GM19238 (cell line): ENCODE results near the gene HCK.

ENCODE experiments used
- DNase-seq: peaks from one replicate; pipeline ENCODE4 v3.0.0; 2011; ENCODE audit warnings: low spot score; ENCODE audit not compliant: insufficient read length

Gene HCK

DNA sequence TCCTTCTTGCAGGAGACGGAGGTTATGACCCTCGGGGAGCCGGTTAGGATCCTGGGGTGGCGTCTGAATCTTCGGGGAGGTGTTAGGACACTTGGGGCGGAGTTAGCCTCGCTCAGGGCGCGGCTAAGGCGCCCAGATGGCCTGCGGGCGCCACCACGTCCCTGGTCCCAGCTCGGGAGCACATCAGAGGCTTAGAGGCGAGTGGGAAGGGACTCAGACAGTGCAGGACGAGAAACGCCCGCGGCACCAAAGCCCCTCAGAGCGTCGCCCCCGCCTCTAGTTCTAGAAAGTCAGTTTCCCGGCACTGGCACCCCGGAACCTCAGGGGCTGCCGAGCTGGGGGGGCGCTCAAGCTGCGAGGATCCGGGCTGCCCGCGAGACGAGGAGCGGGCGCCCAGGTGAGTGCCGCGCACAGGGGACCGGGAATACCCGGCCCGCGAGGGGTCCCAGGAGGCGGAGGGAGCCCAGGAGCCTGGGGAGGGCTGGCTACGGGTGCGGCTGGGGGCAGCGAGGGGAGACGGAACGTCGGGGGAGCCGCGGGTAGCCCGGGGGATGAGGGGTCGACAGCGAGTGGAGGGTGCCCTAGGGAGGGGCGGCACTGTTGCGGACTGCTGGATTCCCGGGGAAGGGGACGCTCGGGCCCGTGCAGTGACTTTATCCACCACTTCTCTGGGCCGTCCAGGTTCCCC is at the start of gene HCK:
Gene HCK (plus strand): TSS at position 153 of the 688 bp plus-strand sequence.
- no peak for DNase-seq

DNA sequence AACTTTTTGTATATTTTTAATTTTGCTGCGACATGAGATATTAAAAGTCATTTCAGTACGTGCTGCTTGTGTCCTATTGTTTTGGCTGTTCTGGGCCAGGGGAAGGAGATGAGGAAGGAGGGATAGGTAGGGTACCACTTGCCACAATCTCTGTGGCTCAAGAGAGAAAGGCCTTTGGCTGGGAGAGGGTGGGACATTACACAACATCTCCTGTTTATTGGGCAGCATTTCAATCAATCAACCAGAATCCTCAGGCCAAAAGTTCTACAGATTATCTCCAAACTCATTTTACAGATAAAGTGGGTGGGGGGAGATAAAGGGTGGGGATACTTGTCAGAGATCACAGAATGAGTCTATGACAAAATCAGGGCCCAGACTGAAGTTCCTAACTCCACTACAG is 48.7 kb upstream of the HCK start:
- DNase-seq, result no peak

DNA sequence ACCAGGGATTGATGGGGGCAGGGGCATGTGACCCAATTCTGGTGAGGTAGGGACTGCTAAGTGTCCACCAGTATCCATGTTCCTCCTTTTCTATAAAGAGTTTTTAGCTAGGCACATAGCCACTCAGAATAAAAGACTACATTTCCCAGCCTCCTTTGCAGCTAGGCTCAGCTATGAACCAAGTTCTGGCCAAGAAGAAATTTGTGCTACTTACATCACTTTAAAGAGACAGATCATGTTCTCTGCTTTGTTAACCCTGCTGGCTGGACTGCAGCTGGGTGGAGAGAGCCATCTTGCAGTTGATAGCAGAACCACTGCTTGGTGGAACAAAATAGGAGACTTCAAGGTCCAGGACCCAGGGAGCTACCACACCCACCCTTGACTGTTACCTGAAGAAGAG is 47.1 kb upstream of the HCK start:
- no peak for DNase-seq

DNA sequence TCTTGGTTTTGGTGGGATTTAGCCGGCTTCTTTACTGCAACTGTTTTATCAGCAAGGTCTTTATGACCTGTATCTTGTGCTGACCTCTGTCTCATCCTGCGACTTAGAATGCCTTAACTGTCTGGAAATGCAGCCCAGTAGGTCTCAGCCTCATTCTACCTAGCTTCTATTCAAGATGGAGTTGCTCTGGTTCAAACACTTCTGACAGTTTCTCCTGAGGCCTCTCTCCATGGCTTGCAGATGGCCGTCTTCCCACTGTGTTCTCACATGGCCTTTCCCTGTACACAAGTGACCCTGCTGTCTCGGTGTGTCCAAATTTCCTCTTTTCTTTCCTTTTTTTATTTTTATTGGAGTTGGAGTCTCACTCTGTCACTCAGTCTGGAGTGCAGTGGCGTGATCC is 46.0 kb upstream of the HCK start:
- DNase-seq, result no peak

DNA sequence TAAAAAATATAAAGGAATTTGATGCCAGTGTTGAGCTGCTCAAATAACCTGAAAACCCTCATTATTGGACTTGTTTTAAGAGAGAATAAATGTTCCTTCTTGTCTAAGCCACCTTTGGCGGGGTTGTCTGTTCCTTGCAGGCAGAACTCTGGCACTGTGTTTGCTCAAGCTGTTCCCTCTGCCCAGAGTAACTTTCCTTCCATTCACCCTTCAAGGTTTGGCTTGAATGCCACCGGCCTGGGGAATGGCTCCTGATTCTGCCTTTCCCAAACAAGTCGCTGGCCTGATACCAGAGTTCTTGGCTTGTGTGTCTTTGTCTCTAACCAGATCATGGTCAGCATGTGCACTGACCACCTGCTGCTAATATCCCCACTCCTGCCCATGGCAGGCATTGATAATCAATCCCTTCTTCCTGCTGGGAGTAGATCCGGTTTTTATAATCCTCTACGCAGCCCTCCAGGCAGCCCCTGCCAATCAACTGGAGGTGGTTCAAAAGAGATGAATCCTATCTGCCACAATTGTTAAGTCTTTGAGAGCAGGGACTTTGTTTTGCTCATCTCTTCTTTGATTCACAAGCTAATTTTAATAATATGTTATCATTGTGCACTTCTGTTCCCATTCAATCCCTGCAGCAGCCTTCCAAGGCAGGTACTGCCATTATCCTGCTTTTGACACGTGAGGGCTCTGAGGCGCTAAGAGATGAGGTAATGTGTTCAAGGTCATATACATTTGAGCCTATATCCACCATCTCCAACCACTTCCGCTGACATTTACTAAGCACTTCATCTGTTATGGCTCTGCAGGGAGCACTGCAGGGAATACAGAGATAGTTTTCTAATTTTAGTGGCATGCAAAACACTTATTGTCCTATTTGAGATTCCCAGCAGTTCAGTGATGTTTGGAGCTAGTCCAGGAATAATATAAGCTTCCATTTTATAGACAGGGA is 44.9 kb upstream of the HCK start:
- no peak for DNase-seq

DNA sequence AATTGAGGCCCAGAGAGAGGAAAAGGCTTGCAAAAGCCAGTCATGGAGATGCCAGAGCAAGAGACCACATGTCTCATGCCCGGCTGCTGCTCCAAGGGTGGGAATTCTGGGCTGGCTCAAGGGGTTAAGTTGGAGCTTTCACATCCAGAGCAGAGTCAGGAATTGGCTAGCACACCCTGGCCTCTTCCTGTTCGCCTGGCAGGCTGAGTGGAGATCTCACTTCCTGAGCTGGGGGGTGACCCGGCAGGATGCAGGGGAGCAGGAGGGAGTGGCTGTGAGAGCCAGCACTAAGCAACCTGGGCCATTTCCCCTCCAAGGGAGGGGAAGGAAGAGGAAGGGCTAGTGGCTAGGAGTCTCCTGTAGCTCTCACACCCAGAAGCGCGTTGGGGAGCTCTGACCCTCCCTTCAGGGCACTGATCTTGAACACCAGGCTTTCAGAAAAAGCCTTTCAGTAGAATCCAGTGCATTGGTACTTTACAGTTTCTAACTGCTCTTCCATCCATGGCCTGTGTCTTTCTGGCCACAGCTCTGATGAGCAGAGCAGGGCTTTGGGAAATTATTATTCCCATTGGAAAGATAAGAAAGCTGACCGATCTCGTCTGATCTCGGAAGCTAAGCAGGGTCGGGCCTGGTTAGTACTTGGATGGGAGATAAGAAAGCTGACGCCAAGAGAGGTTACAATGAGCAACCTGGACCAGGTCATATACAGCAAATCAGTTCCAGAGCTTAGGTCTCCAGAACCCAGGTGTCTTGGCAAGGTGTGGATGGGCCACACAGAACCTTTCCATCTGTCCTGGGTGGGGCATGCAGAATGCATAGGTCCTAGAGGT is 44.0 kb upstream of the HCK start:
- DNase-seq, result no peak

DNA sequence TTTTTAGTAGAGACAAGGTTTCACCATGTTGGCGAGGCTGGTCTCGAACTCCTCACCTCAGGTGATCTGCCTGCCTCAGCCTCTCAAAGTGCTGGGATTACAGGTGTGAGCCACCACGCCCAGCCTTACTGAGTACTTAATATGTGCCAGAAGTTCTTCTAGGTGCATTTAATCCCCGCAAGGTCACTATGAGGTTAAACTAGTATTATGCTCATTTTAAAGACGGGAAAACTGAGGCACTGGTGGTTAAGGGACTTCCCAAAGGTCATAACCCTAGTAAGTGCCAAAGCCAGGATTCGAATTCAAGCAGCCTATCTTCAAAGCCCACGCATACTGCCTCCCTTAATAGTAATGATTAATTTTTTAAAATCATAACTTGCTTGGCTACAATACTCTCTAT is 42.5 kb upstream of the HCK start:
- DNase-seq, result no peak

DNA sequence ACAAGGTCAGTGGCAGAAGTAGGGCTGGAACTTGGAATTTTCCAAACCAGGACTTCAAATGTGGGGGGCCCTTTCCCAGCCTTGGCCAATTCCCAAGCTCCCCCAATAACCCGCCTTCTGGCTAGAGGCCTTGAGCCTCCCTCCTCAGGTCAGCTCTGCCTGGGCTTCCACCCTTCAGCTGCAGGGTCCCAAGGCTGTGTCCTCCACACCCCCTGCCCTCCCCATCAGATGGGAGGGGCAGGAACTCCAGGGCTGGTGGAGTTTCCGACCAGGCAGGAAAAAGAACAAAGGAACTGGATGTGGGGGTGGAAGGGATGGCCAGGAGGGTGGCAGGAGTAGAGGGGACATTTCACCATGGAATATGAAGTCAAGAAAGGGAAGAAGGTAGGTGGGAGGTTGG is 41.9 kb upstream of the HCK start, which contains the start of gene CCM2L:
Gene CCM2L (plus strand): TSS at position 338 of the 400 bp plus-strand sequence. CDS start 17 bp downstream, at position 355.
- DNase-seq, result no peak

DNA sequence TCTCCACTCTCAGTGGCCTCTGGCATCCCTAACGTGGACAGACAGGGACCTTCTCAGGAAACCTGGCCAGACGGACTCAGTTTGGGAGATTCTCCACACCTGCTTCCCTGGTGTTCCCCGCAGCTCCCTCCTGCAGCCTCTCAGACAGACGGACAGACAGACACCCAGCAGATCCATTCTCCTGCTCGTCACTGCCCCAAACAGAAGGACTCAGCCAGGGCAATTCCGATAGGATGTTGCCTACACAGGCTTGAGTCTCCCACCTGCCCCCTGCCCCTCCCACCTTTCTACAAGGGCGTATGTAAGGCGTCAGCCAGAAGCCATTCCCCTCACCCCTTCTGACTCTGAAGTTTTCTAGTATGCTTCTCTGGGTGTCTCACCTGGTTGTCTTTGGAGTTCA is 41.4 kb upstream of the HCK start:
- no peak for DNase-seq

DNA sequence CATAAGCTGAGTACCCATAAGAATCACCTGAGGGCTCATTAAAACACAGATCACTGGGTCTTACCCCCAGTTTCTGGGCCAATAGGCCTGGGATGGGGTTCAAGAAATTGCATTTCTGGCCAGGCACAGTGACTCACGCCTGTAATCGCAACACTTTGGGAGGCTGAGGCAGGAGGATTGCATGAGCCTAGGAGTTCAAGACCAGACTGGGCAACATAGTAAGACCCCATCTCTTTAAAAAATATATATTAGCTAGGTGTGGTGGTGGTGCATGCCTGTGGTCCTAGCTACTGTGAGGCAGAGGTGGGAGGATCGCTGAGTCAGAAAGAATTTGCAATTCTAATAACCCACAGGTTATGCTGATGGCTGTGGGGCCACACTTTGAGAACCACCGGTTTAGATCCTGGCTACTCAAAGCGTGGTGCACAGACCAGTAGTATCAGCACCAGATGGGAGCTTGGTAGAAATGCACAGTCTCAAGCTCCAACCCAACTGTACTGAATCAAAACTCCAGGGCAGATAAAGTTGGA is 39.8 kb upstream of the HCK start:
- DNase-seq, result no peak

DNA sequence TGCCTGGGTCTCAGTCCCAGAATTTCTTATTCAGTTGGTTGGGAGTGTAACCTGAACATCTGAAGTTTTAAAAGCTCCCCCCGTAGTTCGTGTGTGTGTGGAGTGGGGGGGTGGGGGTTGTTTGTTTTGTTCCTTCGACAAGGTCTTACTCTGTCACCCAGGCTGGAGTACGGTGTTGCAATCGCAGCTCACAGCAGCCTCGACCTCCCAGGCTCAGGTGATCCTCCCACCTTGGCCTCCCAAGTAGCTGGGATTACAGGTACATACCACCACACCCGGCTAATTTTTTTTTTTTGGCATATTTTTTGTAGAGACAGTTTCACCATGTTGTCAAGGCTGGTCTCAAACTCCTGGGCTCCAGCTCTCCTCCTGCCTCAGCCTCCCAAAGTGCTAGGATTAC is 38.7 kb upstream of the HCK start:
- no peak for DNase-seq

DNA sequence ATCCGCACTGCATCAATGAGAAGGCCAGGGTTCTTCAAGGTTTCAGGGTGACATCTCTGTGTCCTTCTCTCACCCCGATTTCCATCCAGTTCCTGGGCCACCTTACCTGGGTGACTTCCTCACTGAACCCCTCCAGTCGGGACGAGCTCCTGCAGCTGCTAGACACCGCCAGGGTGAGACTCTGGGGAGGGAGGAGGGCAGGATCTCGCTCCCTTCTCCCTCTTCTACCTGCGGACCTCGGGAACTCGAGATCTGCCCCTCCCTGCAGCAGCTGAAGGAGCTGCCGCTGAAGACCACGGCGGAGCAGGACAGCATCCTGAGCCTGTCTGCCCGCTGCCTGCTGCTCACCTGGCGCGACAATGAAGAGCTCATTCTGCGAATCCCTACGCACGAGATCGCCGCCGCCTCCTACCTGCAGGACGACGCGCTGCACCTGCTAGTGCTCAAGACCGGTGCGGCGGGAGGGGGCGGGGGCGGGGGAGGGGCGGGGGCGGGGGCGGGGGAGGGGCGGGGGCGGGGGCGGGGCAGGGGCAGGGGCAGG is 34.3 kb upstream of the HCK start:
- no peak for DNase-seq

DNA sequence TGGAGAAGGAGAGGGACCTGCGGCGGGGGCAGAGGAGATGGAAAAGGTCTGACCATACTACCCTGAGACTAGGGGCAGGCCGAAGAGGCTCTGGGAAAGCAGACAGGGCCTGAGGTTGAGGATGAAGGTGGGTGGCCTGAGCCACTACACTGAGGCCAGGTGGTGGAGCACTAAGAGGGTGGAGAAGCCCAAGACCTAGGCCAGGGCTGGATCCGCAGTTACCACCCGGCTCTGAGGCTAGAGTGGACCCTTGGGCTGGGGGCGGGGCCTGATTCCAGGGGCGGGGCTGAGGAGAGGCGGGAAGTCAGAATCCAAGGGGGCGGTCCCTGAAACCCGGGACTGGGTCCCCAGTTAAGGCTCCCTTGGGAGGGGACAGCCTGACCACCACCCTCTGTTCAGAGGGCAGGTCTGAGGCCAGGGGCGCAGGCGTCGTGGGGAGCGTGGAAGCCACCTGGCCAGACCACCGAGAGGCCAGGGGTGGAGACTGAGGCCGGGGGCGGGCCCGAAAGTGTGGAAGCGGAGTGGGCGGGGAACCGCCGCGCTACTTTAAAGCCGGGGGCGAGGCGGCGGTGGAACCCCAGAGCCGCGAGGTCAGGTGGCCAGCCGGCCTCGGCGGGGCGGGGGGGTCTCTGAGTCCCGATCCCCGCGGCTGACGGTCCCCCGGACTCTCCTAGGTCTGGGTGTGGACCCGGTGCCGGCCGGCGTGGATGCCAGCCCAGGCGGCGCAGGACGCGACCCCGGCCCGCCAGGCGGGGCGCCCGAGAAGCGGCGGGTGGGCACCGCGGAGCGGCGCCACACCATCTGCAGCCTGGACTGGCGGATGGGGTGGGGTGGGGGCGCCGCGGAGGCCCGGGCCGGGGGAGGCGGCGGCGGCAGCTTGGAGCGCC is 33.5 kb upstream of the HCK start:
- no peak for DNase-seq

DNA sequence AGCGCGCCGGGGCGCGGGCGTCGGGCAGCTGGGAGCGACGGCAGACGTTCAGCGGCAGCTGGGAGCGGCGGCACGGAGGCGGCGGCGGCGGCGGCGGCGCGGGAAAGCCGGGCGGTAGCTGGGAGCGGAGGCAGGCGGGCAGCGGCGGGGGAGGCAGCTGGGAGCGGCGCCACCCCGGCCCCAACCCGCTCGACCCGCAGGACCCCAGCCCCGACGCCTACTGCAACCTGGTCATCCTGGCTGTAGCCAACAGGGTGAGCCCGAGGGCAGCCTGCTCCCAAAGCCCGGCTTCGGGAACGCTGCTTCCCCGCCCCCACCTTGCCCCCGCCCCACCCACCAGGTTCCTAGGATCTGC is 32.9 kb upstream of the HCK start:
- DNase-seq, result no peak

DNA sequence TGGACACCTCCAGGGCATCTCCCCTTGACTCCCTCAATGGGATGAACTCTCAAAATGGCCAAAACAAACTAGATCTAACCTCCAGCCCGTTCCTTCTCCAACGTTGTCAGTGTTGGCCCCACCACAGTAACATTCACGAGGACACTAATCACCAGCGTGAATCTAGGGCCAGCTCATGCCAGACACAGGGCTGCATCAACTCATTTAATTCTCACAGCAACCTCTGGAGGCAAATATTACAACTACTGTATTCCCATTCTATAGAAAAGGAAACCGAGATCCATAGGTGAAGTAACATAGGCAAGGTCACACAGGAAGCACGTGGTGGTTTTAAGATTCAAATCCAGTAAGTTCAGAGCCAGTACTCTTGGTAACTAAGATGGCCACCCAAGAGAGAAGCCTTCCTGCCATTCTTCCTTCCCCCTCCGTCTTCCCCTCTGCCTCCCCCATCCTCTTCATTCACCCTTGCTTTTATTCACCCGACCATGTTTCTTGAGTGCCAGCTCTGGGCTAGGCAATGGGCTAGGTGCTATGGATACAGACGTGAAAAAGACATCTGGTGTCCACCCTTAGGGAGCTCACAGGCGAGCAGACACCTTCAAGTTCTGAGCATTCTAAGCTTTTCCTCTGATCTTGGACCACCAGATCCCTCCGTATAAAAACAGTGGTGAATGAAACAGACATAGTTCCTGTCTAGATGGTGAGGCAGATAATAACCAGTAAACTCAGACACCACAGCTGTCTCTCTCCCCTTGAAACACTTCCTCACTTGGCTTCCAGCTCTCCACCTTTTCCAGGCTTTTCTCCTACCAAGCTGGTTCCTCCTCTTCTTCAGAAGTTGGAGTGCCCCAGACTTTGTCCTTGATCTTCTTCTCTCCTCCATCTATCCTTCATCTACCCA is 32.2 kb upstream of the HCK start:
- no peak for DNase-seq

DNA sequence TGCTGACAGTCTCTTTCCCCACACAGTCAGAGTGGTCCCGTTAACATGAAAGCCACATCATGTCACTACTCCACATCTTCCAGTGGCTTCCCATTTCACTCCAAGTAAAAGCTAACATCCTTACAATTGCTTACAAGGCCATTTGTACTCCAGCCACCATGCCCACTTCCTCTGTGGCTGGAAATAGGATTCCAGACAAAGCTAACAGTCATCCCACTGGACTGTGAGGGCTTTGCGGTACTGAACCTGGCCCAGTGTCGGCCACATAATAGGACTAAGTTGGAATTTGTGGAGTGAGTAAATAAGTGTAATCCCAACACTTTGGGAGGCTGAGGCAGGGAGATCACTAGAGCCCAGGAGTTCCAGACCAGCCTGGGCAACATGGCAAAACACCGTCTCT is 31.0 kb upstream of the HCK start:
- no peak for DNase-seq

DNA sequence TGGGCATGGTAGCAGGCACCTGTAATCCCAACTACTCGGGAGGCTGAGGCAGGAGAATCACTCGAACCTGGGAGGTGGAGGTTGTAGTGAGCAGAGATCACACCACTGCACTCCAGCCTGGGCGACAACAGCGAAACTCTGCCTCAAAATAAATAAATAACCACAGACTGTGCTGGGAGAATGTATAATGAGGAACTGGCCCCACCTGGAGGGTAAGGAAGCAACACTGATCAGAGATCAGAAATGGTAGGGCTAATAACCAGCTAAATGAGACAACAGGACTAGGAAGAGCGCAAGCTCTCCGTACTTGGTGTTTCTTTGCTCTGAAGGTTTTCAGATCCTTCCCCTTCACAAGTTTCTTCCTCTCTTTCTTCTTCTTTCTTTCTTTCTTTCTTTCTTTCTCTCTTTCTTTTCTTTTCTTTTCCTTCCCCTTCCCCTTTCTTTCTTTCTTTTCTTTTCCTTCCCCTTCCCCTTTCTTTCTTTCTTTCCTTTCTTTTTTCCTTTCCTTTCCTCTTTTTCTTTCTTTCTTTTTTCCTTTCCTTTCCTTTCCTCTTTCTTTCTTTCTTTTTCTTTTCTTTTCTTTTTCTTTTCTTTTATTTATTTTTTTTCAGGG is 27.3 kb upstream of the HCK start:
- DNase-seq, result no peak

DNA sequence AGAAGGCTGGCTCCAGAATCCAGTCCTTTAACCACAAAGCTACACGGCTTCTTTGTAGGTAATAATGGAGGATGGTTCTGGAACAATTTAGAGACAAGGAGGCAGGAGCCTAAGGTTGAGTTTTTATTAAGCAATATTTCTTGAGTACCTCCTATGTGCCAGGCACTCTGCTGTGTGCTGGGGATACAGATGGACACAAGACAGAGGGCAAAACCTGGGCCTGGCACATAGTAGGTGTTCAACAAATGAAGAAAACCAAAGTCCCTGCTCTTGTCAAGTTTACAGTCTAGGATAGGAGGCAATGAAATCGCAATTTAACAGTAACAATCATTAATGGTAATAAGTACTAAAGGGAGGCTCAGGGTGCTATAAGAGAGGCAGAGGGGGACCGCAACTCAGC is 24.4 kb upstream of the HCK start:
- DNase-seq, result no peak
